ENCODE data around the gene ADARB1.
"Not testable (repeated sequence)": the region's sequence is repeated elsewhere in the genome, so short reads cannot be mapped to it uniquely, and the experiment has no call there.

The ADARB1 gene

GRCh38 chr21:45143855-45144254, 69.5 kb downstream of the ADARB1 start:
- Histone ChIP-seq H3K4me1 (ENCODE audit: insufficient read depth, insufficient read length) (peaks cover 19% of the 10 kb centered on the region), H3K9me3 (ENCODE audit: insufficient read depth, low read length) (no peaks in the 10 kb centered on the region), H3K4me3 (ENCODE audit: insufficient read length, low read depth) (no peak overlapping the region), H3K36me3 (ENCODE audit: insufficient read depth, insufficient read length, low read length) (peaks cover 34% of the 10 kb centered on the region), H3K27me3 (ENCODE audit: insufficient read depth, insufficient read length) (no peaks in the 10 kb centered on the region), H3K9ac (ENCODE audit: insufficient read length, low read depth) (no peak overlapping the region)
- TF ChIP-seq SUZ12 (IDR thresholded peaks at IDR 0.05; ENCODE audit: extremely low read depth, insufficient read depth, insufficient read length) (no peak), YY1 (IDR thresholded peaks at IDR 0.05; ENCODE audit: insufficient read depth, insufficient read length) (no peak), ZNF274 (IDR thresholded peaks at IDR 0.05; ENCODE audit: low read depth, low read length) (no peak)
- DNase-seq (ENCODE audit: low read depth, low spot score): no peak

GRCh38 chr21:45145146-45145545, 70.8 kb downstream of the ADARB1 start:
- Histone ChIP-seq H3K27me3 (ENCODE audit: insufficient read depth, insufficient read length) (no peaks in the 10 kb centered on the region), H3K36me3 (ENCODE audit: insufficient read depth, insufficient read length, low read length) (peaks cover 34% of the 10 kb centered on the region), H3K4me1 (ENCODE audit: insufficient read depth, insufficient read length) (peaks cover 19% of the 10 kb centered on the region), H3K4me3 (ENCODE audit: insufficient read length, low read depth) (no peak overlapping the region), H3K9ac (ENCODE audit: insufficient read length, low read depth) (no peak overlapping the region), H3K9me3 (ENCODE audit: insufficient read depth, low read length) (no peaks in the 10 kb centered on the region)
- TF ChIP-seq YY1 (IDR thresholded peaks at IDR 0.05; ENCODE audit: insufficient read depth, insufficient read length) (no peak), SUZ12 (IDR thresholded peaks at IDR 0.05; ENCODE audit: extremely low read depth, insufficient read depth, insufficient read length) (no peak)
- DNase-seq (ENCODE audit: low read depth, low spot score): no peak

GRCh38 chr21:45145846-45146245, 71.5 kb downstream of the ADARB1 start:
- H3K27me3 ChIP-seq (ENCODE audit: insufficient read depth, insufficient read length); H3K9ac ChIP-seq (ENCODE audit: insufficient read length, low read depth); H3K4me3 ChIP-seq (ENCODE audit: insufficient read length, low read depth); DNase-seq (ENCODE audit: low read depth, low spot score); H3K9me3 ChIP-seq (ENCODE audit: insufficient read depth, low read length): not testable (repeated sequence)
- Histone ChIP-seq H3K4me1 (ENCODE audit: insufficient read depth, insufficient read length) (peaks cover 23% of the 10 kb centered on the region), H3K36me3 (ENCODE audit: insufficient read depth, insufficient read length, low read length) (peaks cover 34% of the 10 kb centered on the region)

GRCh38 chr21:45146306-45146705, 71.9 kb downstream of the ADARB1 start:
- peaks cover 23% of the 10 kb centered on the region for H3K4me1 ChIP-seq (ENCODE audit: insufficient read depth, insufficient read length)
- H3K4me3 ChIP-seq (ENCODE audit: insufficient read length, low read depth): no peak overlapping the region
- no peaks in the 10 kb centered on the region for H3K27me3 ChIP-seq (ENCODE audit: insufficient read depth, insufficient read length)
- peaks cover 34% of the 10 kb centered on the region for H3K36me3 ChIP-seq (ENCODE audit: insufficient read depth, insufficient read length, low read length)
- H3K9me3 ChIP-seq (ENCODE audit: insufficient read depth, low read length): no peaks in the 10 kb centered on the region
- H3K9ac ChIP-seq (ENCODE audit: insufficient read length, low read depth): no peak overlapping the region
- TF ChIP-seq YY1 (IDR thresholded peaks at IDR 0.05; ENCODE audit: insufficient read depth, insufficient read length): no peak
- no peak for TF ChIP-seq SUZ12 (IDR thresholded peaks at IDR 0.05; ENCODE audit: extremely low read depth, insufficient read depth, insufficient read length)
- TF ChIP-seq ZNF274 (IDR thresholded peaks at IDR 0.05; ENCODE audit: low read depth, low read length): no peak
- no peak for DNase-seq (ENCODE audit: low read depth, low spot score)

GRCh38 chr21:45146801-45147200, 72.4 kb downstream of the ADARB1 start:
- TF ChIP-seq SUZ12 (IDR thresholded peaks at IDR 0.05; ENCODE audit: extremely low read depth, insufficient read depth, insufficient read length) (no peak), YY1 (IDR thresholded peaks at IDR 0.05; ENCODE audit: insufficient read depth, insufficient read length) (no peak), ZNF274 (IDR thresholded peaks at IDR 0.05; ENCODE audit: low read depth, low read length) (no peak)
- Histone ChIP-seq H3K27me3 (ENCODE audit: insufficient read depth, insufficient read length) (no peaks in the 10 kb centered on the region), H3K4me1 (ENCODE audit: insufficient read depth, insufficient read length) (peaks cover 27% of the 10 kb centered on the region), H3K9ac (ENCODE audit: insufficient read length, low read depth) (no peak overlapping the region), H3K36me3 (ENCODE audit: insufficient read depth, insufficient read length, low read length) (peaks cover 34% of the 10 kb centered on the region), H3K4me3 (ENCODE audit: insufficient read length, low read depth) (no peak overlapping the region), H3K9me3 (ENCODE audit: insufficient read depth, low read length) (no peaks in the 10 kb centered on the region)
- no peak for DNase-seq (ENCODE audit: low read depth, low spot score)

- TF ChIP-seq ZNF274 (IDR thresholded peaks at IDR 0.05; ENCODE audit: low read depth, low read length): no peak
- TF ChIP-seq SUZ12 (IDR thresholded peaks at IDR 0.05; ENCODE audit: extremely low read depth, insufficient read depth, insufficient read length): no peak
- TF ChIP-seq YY1 (IDR thresholded peaks at IDR 0.05; ENCODE audit: insufficient read depth, insufficient read length): no peak
- no peak overlapping the region for H3K9ac ChIP-seq (ENCODE audit: insufficient read length, low read depth)
- no peak overlapping the region for H3K4me3 ChIP-seq (ENCODE audit: insufficient read length, low read depth)
- H3K27me3 ChIP-seq (ENCODE audit: insufficient read depth, insufficient read length): no peaks in the 10 kb centered on the region
- no peak for DNase-seq (ENCODE audit: low read depth, low spot score)
- H3K9me3 ChIP-seq (ENCODE audit: insufficient read depth, low read length): no peaks in the 10 kb centered on the region
- H3K36me3 ChIP-seq (ENCODE audit: insufficient read depth, insufficient read length, low read length): peaks cover 32% of the 10 kb centered on the region
- H3K4me1 ChIP-seq (ENCODE audit: insufficient read depth, insufficient read length): peaks cover 24% of the 10 kb centered on the region
Observed at GRCh38 chr21:45147473-45148315, 73.3 kb downstream of the ADARB1 start.

- H3K9me3 ChIP-seq (ENCODE audit: insufficient read depth, low read length): no peaks in the 10 kb centered on the region
- peaks cover 20% of the 10 kb centered on the region for H3K4me1 ChIP-seq (ENCODE audit: insufficient read depth, insufficient read length)
- peaks cover 25% of the 10 kb centered on the region for H3K36me3 ChIP-seq (ENCODE audit: insufficient read depth, insufficient read length, low read length)
- no peaks in the 10 kb centered on the region for H3K27me3 ChIP-seq (ENCODE audit: insufficient read depth, insufficient read length)
- TF ChIP-seq ZNF274 (IDR thresholded peaks at IDR 0.05; ENCODE audit: low read depth, low read length): no peak
- no peak for TF ChIP-seq SUZ12 (IDR thresholded peaks at IDR 0.05; ENCODE audit: extremely low read depth, insufficient read depth, insufficient read length)
- no peak for TF ChIP-seq YY1 (IDR thresholded peaks at IDR 0.05; ENCODE audit: insufficient read depth, insufficient read length)
- H3K4me3 ChIP-seq (ENCODE audit: insufficient read length, low read depth): no peak overlapping the region
- H3K9ac ChIP-seq (ENCODE audit: insufficient read length, low read depth): no peak overlapping the region
- no peak for DNase-seq (ENCODE audit: low read depth, low spot score)
Observed at GRCh38 chr21:45148316-45148990, 74.1 kb downstream of the ADARB1 start.

Data from NT2/D1 (cell line).